GM19043 (cell line): ENCODE measurements around the gene PAF1.
"Not testable (repeated sequence)": the region's sequence is repeated elsewhere in the genome, so short reads cannot be mapped to it uniquely, and the experiment has no call there.

Source experiments
- ATAC-seq: cut with Tn5 transposase; IDR thresholded peaks from one replicate; pipeline ENCODE4 v1.9.1; 2021; ENCODE audit warnings: low read depth; ENCODE audit not compliant: unreplicated experiment

The PAF1 gene

DNA sequence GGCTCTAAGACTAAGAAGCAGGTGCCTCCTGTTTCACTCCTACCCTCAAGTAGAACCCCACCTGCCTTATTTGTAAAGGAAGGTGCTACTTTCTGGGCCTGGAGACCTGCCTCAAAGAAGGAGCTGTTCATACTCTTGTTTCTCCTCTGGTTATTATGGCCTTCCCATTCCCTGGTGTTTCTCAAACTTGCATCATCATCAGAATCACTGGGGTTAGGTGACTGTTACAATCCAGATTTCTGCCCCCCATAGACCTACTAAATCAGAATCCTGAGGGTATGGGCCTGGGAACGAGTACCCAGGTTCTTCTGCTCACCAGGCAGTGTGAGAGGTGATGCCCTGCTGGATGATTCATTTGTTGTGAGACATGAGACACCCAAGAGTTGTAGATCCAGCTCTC is 30.3 kb downstream of the PAF1 start:
- no peak for ATAC-seq

GRCh38 chr19:39359026-39359425 is 31.9 kb downstream of the PAF1 start:
- ATAC-seq = no peak

DNA sequence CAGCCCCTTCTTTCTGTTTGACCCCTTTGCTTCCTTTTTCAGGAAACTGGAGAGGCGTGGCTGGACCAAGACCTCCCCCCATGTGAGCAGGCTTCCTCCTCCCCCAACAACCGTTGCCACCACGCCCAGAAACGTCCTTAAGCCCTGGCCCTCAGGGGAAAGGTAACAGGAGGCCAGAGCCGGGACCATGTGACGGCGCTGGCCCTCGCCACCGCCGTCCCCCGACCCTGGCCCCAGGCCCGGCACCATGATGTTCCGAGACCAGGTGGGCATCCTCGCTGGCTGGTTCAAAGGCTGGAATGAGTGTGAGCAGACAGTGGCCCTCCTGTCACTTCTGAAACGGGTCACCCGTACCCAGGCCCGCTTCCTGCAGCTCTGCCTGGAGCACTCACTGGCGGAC is 34.3 kb downstream of the PAF1 start:
- ATAC-seq = no peak

GRCh38 chr19:39356073-39356472 is 34.8 kb downstream of the PAF1 start:
- no peak for ATAC-seq

- ATAC-seq = no peak
These were observed 35.7 kb downstream of the PAF1 start for GRCh38 chr19:39355253-39355652.

DNA sequence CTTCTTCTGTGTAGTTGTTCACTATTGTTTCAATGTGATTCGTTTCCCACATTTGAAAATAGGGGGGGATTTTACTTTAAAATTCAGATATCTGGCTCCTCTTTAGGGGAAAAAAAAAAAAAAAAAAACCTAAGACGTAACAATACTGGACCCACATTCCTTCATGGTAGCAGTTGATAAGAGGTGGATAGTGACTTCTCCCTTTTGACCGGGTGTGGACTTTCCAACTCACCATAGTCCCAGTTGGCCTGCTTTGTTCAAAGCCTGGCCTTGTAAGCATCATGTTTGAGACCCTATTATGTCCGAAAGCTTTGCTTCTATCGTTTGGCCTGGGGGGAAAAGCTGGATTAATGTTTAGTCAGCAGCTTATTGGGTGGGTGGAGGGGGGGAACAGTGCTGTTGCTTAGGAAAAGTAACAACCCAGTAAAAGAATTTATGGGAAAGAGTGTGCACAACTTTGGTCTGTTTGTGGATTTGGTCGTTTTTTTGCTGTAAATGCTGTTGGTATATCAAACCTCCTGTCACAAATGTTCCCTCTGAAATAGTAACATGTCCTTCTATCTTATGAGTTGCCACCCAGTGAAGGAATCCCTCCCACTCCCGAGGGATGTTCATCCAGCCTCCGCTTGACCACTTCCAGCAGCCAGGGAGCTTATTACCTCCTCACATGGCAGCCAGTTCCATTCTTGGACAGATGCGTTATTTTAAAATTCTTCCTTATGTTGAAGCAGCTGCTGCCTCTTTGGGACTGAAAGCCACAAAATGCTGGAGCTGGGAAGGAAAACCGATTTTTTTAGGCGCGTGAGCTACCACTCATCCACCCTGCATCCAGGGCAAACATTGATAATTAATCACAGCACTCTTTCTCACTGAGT is 38.3 kb downstream of the PAF1 start:
- no peak for ATAC-seq

- no peak for ATAC-seq
These were observed 39.3 kb downstream of the PAF1 start for GRCh38 chr19:39351537-39352064.

DNA sequence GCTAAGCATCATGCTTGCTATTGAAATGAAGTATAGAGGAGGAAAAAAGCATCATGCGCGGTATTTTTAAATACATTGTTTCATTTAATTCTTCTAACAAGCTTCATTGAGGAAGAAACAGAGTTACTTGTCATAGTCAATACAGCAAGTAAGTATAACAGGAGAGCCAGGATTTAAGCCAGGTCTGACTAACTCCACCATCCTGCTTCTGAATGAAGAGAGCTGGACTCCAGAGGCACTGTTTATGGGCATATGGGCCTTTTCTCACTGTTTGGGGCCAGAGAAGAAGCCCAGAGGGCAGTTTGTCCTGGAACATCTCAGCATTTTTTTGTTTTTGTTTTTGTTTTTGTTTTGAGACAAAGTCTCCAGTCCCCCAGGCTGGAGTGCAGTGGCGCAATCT is 40.8 kb downstream of the PAF1 start:
- no peak for ATAC-seq

- ATAC-seq = no peak
These were observed 41.6 kb downstream of the PAF1 start for GRCh38 chr19:39349326-39349725.

GRCh38 chr19:39347332-39348164 is 43.4 kb downstream of the PAF1 start:
- no peak for ATAC-seq

DNA sequence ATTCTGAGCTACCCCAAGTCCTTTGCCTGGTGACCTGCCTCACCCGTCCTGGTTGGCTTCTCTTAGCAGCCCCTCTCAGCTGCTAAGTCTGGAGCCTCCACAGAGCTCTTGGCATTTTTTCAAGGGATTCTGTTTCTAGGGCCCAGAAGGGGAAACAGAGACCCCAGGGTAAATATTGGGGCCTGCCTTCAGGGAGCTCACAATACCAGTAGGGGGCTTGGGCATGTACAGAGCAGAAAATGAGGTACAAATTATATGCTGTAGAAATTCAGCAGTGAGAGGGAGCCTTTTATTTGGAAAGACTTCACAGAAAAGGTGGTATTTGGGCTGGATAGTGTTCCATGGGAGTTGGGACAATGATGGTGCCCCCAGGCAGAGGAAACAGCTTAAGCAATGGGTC is 45.0 kb downstream of the PAF1 start:
- ATAC-seq = no peak

DNA sequence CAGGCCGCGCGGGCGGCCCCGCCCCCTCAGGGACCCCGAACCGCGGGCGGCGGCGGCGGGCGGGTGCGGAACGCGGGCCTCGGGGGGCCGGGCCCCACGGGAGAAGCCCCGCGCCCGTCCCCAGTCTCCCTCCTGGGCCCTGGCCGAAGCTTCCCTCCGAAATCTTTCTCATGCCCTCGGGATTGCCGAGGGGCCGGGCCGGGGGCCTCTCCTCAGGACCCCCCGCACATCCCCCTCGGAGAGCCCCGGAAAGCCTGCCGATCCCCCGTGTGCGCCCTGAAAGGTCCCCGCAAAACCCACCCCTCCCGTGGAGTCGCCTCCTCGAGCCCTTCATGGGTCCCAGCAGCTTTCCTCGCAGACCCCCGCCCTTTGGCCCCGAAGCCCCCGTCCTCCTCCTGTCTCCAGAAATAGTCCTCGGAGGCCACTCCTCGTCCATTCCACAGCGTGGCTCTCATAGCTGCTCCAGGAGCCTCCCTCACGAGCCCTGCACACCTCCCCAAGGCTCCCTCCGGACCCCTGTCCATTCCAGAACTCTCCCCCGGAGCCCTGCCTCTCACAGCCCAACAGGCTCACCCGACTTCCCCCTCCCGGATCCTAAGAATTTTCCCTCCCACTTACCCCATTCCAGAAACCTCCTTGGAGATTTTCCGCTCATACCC is 48.1 kb downstream of the PAF1 start:
- no peak for ATAC-seq

DNA sequence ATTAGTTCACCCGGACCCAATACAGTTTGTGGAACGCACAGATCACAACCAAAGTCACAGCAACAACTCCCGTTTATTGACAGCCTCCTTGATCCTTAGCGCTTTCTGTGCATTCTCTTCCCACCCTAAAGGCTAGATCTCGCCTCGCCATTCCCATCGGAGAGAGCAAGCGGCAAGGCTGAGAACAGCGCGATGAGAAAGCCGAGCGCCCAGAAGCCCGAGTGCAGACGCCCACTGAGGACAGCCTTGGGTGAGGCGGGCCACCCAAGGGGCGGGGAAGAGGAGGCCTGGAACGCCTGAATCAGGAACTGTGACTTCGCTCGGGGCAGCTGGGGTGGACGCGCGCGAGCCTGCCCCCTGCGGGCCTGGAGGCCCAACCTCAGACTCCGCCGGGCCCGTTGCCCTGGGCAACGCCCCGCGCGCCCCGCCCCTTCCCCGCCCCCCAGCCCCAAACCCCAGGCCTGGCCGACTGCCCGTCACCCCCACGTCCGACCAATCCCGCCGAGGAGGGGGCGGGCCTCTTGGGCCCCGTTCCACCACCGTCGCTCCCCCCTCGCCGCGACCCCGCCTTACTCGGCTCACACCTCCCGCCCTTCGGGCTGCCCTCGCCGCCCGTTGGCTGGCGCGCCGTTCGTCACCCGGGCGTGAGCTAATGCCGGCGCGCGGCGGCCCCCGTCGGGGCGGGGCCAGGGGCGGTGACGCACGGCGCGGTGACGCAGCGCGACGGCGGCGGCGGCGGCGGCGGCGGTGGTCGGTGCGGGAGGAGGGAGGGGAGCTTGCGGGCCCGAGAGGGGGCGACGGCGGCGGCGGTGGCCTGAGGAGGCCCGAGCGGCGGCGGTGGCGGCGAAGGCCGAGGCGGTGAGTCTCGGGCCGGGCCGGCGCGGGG is 48.9 kb downstream of the PAF1 start, which contains the start of gene SAMD4B:
Gene SAMD4B (plus strand): TSS at position 703 of the 886 bp plus-strand sequence. CDS start 14,473 bp downstream, outside the sequence.
- peak; percentile 81 for ATAC-seq

GRCh38 chr19:39341129-39341718 is 49.7 kb downstream of the PAF1 start:
- ATAC-seq = no peak

GRCh38 chr19:39340156-39340555 is 50.8 kb downstream of the PAF1 start:
- not testable (repeated sequence) for ATAC-seq

DNA sequence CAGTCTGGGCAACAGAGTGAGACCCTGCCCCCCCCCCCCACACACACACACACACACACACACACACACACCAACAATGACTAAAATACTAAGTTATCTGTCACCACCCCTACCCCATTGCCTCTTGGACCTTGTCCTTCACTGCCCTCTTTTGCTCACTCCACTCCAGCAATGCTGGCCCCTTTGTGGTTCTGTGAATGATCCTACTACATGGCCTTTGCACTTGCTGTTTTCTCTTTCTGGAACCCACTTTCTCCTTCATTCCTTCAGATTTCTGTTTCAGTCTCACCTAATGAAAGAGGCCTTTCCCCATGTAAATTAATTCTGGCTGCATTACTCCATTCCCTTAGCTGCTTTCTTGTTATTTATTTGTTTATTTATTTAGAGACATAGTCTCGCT is 51.2 kb downstream of the PAF1 start:
- no peak for ATAC-seq

GRCh38 chr19:39336483-39336882 is 54.4 kb downstream of the PAF1 start:
- ATAC-seq = no peak
